ENCODE data around the gene MMP14.

The MMP14 gene

DNA sequence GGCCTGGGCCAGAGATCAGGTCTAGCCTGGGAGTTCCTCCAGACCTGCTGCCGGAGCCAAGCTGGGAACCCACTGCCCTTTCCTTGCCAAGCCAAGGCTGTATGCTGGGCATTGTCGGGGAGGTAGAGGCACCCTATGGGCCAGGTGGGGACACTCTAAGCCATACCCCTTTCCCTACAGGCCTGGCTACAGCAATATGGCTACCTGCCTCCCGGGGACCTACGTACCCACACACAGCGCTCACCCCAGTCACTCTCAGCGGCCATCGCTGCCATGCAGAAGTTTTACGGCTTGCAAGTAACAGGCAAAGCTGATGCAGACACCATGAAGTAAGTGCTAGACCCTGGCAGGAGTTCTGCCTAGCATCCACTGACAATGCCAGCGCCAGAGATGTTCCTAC lies 4.9 kb downstream of the MMP14 start:
- H2AFZ ChIP-seq: no peak overlapping the region
- peaks cover 15% of the 10 kb centered on the region for H3K79me2 ChIP-seq
- TF ChIP-seq, protein P1, sequence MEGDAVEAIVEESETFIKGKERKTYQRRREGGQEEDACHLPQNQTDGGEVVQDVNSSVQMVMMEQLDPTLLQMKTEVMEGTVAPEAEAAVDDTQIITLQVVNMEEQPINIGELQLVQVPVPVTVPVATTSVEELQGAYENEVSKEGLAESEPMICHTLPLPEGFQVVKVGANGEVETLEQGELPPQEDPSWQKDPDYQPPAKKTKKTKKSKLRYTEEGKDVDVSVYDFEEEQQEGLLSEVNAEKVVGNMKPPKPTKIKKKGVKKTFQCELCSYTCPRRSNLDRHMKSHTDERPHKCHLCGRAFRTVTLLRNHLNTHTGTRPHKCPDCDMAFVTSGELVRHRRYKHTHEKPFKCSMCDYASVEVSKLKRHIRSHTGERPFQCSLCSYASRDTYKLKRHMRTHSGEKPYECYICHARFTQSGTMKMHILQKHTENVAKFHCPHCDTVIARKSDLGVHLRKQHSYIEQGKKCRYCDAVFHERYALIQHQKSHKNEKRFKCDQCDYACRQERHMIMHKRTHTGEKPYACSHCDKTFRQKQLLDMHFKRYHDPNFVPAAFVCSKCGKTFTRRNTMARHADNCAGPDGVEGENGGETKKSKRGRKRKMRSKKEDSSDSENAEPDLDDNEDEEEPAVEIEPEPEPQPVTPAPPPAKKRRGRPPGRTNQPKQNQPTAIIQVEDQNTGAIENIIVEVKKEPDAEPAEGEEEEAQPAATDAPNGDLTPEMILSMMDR (IDR thresholded peaks at IDR 0.05): no peak
- no peaks in the 10 kb centered on the region for H3K27me3 ChIP-seq (ENCODE audit: control insufficient read depth, insufficient read depth, low read length)
- no peaks in the 10 kb centered on the region for H3K9me3 ChIP-seq (ENCODE audit: control insufficient read depth, low read length)
- no peak overlapping the region for H3K9ac ChIP-seq
- no peaks in the 10 kb centered on the region for H3K36me3 ChIP-seq (ENCODE audit: control insufficient read depth, insufficient read depth, low read length)
- H3K4me2 ChIP-seq (ENCODE audit: low read length): no peak overlapping the region
- H3K4me3 ChIP-seq (ENCODE audit: low read depth, low read length): no peak overlapping the region
- H3K27ac ChIP-seq: no peak overlapping the region
- peaks cover 7% of the 10 kb centered on the region for H3K4me1 ChIP-seq

DNA sequence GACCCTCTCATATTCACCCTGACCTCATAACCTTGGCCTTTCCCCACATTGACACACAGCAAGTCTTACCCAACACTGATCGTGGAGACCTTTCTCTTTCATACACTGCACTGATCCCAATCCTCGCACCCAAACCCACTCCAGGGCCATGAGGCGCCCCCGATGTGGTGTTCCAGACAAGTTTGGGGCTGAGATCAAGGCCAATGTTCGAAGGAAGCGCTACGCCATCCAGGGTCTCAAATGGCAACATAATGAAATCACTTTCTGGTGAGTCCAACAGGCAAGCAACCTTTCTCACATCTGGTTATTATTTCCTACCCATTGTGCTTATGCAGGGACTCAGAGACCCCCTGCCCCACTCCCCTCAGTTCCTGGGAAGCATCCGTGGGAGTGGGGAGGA lies 5.4 kb downstream of the MMP14 start:
- Histone ChIP-seq H3K9me3 (ENCODE audit: control insufficient read depth, low read length) (no peaks in the 10 kb centered on the region), H2AFZ (no peak overlapping the region), H3K9ac (no peak overlapping the region), H3K27ac (no peak overlapping the region), H3K4me1 (peaks cover 10% of the 10 kb centered on the region), H3K4me3 (ENCODE audit: low read depth, low read length) (no peak overlapping the region), H3K27me3 (ENCODE audit: control insufficient read depth, insufficient read depth, low read length) (no peaks in the 10 kb centered on the region), H3K79me2 (peaks cover 15% of the 10 kb centered on the region), H3K4me2 (ENCODE audit: low read length) (no peak overlapping the region), H3K36me3 (ENCODE audit: control insufficient read depth, insufficient read depth, low read length) (no peaks in the 10 kb centered on the region)
- TF ChIP-seq, protein P1 (IDR thresholded peaks at IDR 0.05): no peak

DNA sequence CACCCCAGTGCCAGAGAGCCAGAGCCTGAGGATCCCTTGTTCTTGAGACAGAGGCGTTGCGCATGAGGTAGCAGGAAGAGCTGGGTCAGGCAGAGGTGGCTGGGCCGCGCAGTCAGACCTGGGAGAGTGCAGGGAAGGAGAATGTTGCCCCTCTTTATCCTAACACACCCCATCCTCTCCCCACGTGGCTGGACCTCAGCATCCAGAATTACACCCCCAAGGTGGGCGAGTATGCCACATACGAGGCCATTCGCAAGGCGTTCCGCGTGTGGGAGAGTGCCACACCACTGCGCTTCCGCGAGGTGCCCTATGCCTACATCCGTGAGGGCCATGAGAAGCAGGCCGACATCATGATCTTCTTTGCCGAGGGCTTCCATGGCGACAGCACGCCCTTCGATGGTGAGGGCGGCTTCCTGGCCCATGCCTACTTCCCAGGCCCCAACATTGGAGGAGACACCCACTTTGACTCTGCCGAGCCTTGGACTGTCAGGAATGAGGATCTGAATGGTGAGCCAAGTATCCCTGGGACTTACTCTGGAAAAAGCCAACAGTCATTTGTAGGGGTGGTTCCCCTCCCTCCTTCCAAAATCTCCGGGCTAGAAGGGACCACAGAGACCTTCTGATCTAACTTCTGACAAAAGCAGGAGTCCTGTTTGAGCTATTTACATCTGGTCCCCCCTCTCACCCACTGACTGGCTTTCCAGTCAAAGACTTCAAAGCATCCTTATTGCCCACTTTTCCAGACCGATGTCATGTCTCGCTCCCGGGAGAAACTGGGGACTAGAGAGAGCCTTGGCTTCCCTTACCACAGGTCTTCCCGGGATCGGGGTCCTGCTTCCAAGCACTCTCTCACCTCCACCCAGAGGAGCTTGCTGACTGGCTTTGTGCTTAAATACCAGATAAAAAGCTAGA lies 6.1 kb downstream of the MMP14 start:
- Histone ChIP-seq H3K4me3 (ENCODE audit: low read depth, low read length) (no peak overlapping the region), H3K79me2 (peaks cover 14% of the 10 kb centered on the region), H3K27ac (no peak overlapping the region), H3K4me1 (peaks cover 13% of the 10 kb centered on the region), H3K27me3 (ENCODE audit: control insufficient read depth, insufficient read depth, low read length) (no peaks in the 10 kb centered on the region), H2AFZ (no peak overlapping the region), H3K4me2 (ENCODE audit: low read length) (no peak overlapping the region), H3K9ac (no peak overlapping the region), H3K9me3 (ENCODE audit: control insufficient read depth, low read length) (no peaks in the 10 kb centered on the region), H3K36me3 (ENCODE audit: control insufficient read depth, insufficient read depth, low read length) (no peaks in the 10 kb centered on the region)
- TF ChIP-seq, protein P1 (IDR thresholded peaks at IDR 0.05): no peak

DNA sequence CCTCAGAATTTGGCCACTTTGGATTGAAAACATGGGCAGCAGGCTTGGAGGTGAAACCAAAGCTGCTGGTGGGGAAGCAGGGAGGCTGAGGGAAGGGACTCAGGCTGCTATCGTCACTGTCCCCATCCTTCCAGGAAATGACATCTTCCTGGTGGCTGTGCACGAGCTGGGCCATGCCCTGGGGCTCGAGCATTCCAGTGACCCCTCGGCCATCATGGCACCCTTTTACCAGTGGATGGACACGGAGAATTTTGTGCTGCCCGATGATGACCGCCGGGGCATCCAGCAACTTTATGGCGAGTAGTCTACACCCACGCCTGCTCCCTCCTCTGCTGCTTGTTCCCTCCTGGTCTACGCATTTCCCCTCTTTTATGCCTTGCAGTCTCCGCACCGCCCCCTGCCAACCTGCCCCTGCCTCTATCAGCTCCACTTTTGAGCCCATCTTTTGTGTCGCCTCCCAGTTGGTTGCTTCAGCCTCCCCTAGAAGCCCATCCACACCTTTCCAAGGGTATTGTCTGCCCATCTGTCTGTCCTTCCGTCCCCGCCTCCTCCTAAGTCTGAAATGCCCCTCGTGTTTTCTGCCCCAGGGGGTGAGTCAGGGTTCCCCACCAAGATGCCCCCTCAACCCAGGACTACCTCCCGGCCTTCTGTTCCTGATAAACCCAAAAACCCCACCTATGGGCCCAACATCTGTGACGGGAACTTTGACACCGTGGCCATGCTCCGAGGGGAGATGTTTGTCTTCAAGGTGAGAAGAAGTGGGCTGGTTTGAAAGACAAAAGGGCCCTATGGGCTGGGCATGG lies 6.9 kb downstream of the MMP14 start:
- TF ChIP-seq, protein P1 (IDR thresholded peaks at IDR 0.05): no peak
- no peaks in the 10 kb centered on the region for H3K36me3 ChIP-seq (ENCODE audit: control insufficient read depth, insufficient read depth, low read length)
- H2AFZ ChIP-seq: no peak overlapping the region
- H3K79me2 ChIP-seq: peaks cover 7% of the 10 kb centered on the region
- H3K27ac ChIP-seq: no peak overlapping the region
- no peak overlapping the region for H3K9ac ChIP-seq
- H3K4me3 ChIP-seq (ENCODE audit: low read depth, low read length): no peak overlapping the region
- no peak overlapping the region for H3K4me2 ChIP-seq (ENCODE audit: low read length)
- H3K9me3 ChIP-seq (ENCODE audit: control insufficient read depth, low read length): no peaks in the 10 kb centered on the region
- peaks cover 20% of the 10 kb centered on the region for H3K4me1 ChIP-seq
- no peaks in the 10 kb centered on the region for H3K27me3 ChIP-seq (ENCODE audit: control insufficient read depth, insufficient read depth, low read length)
